T-helper 2 cell treated with Interferon-gamma antibody and Interleukin-4, amounts not matched to agents 100 ng/mL and 5 ng/mL, for 36 hours (primary cell): ENCODE data around the gene PTOV1. TPM values are rescaled to one million over a fixed set of nuclear protein-coding genes. Genes with fewer than 3 reads are reported as not detected.

Experiments used
- intact Hi-C: fragments of 100-400 bp; cut with micrococcal nuclease; formaldehyde crosslinking; loops from one replicate; pipeline ENCODE4 v1.15.1; 2023
- total RNA-seq: library from RNA; stranded (reverse); gene quantifications from 2 replicates; pipeline ENCODE4 v1.2.3, GENCODE V29; 2022

PTOV1 gene
- total RNA-seq, 1 donor from 2014 or later: 96.0 TPM

GRCh38 chr19:49908480-49909420 lies 57.8 kb downstream of the PTOV1 start:
- intact Hi-C loops: no loop called here

GRCh38 chr19:49910179-49910578 lies 59.2 kb downstream of the PTOV1 start:
- intact Hi-C loops: no loop called here

Other genes with a start within 250 kb of the PTOV1 start
- 6.8 and 9.3 TPM in 2 replicates for gene RRAS, start 211.0 kb upstream of the PTOV1 start, total RNA-seq
- 61.9 and 65.4 TPM in 2 replicates for gene SCAF1, start 208.9 kb upstream of the PTOV1 start, total RNA-seq
- 135 and 158 TPM in 2 replicates for gene IRF3, start 185.3 kb upstream of the PTOV1 start, total RNA-seq
- gene BCL2L12, start 185.2 kb upstream of the PTOV1 start, total RNA-seq: 70.4 and 75.7 TPM in 2 replicates
- gene PRMT1, start 173.9 kb upstream of the PTOV1 start, total RNA-seq: 173 and 187 TPM in 2 replicates
- 4.8 and 4.9 TPM in 2 replicates for gene ADM5, start 161.6 kb upstream of the PTOV1 start, total RNA-seq
- gene CPT1C, start 160.0 kb upstream of the PTOV1 start, total RNA-seq: 2.4 and 3.8 TPM in 2 replicates
- gene TSKS, start 87.9 kb upstream of the PTOV1 start, total RNA-seq: 2.9 and 3.3 TPM in 2 replicates
- 70.9 and 73.8 TPM in 2 replicates for gene AP2A1, start 84.2 kb upstream of the PTOV1 start, total RNA-seq
- gene FUZ, start 37.9 kb upstream of the PTOV1 start, total RNA-seq: 11.3 and 11.5 TPM in 2 replicates
- gene MED25, start 32.9 kb upstream of the PTOV1 start, total RNA-seq: 54.1 and 56.1 TPM in 2 replicates
- gene PNKP, start 16.4 kb downstream of the PTOV1 start, total RNA-seq: 146 and 160 TPM in 2 replicates
- gene AKT1S1, start 26.2 kb downstream of the PTOV1 start, total RNA-seq: 15.8 and 18.4 TPM in 2 replicates
- 22.9 and 26.6 TPM in 2 replicates for gene TBC1D17, start 26.5 kb downstream of the PTOV1 start, total RNA-seq
- 1.9 and 2.1 TPM in 2 replicates for gene IL4I1, start 45.7 kb downstream of the PTOV1 start, total RNA-seq
- 10.7 and 11.3 TPM in 2 replicates for gene ATF5, start 78.0 kb downstream of the PTOV1 start, total RNA-seq
- gene NUP62, start 78.3 kb downstream of the PTOV1 start, total RNA-seq: 126 and 138 TPM in 2 replicates
- gene SIGLEC11, start 110.0 kb downstream of the PTOV1 start, total RNA-seq: not detected in 2 replicates
- 72.9 and 75.3 TPM in 2 replicates for gene VRK3, start 174.2 kb downstream of the PTOV1 start, total RNA-seq
- 10.8 and 11.0 TPM in 2 replicates for gene ZNF473, start 174.8 kb downstream of the PTOV1 start, total RNA-seq